KMS-11 (cell line): Measurements from ENCODE around the gene MPP4.

ENCODE experiments used
- H2AFZ ChIP-seq: fragments of 200-600 bp; sonication (generic); 2 replicates; pipeline ENCODE4 v1.6.1; 2016; ENCODE audit warnings: antibody characterized with exemption, mixed run types, low read depth
- H3K27ac ChIP-seq: fragments of 200-600 bp; sonication (generic); 2 replicates; pipeline ENCODE4 v1.6.1; 2016; ENCODE audit warnings: mild to moderate bottlenecking, mixed run types
- H3K27me3 ChIP-seq: fragments of 200-600 bp; sonication (generic); 2 replicates; pipeline ENCODE4 v1.6.1; 2017; ENCODE audit warnings: mild to moderate bottlenecking, low read depth, mixed run types, moderate library complexity; ENCODE audit not compliant: insufficient read depth
- H3K36me3 ChIP-seq: fragments of 200-600 bp; sonication (generic); 2 replicates; pipeline ENCODE4 v1.6.1; 2017; ENCODE audit warnings: mild to moderate bottlenecking, mixed run types; ENCODE audit not compliant: insufficient read depth
- H3K4me1 ChIP-seq: fragments of 200-600 bp; sonication (generic); 2 replicates; pipeline ENCODE4 v1.6.1; 2016; ENCODE audit warnings: mild to moderate bottlenecking, low read depth, mixed run types; ENCODE audit not compliant: poor library complexity, severe bottlenecking
- H3K4me2 ChIP-seq: fragments of 200-600 bp; sonication (generic); 2 replicates; pipeline ENCODE4 v1.7.0; 2016; ENCODE audit warnings: mild to moderate bottlenecking, mixed run types
- H3K4me3 ChIP-seq: fragments of 200-600 bp; sonication (generic); IDR thresholded peaks from 2 replicates; pipeline ENCODE4 v1.6.1; 2017; ENCODE audit warnings: low read depth, low read length, mixed read lengths; ENCODE audit not compliant: insufficient read depth
- H3K79me2 ChIP-seq: fragments of 200-600 bp; sonication (generic); 2 replicates; pipeline ENCODE4 v1.6.1; 2016; ENCODE audit warnings: low read depth, mixed run types; ENCODE audit not compliant: insufficient read depth
- H3K9ac ChIP-seq: fragments of 200-600 bp; sonication (generic); 2 replicates; pipeline ENCODE4 v1.6.1; 2016; ENCODE audit warnings: mild to moderate bottlenecking, mixed run types
- H4K20me1 ChIP-seq: fragments of 200-600 bp; sonication (generic); 2 replicates; pipeline ENCODE4 v1.6.1; 2016; ENCODE audit warnings: mild to moderate bottlenecking, mixed run types; ENCODE audit not compliant: insufficient read depth
- CTCF ChIP-seq: fragments of 200-600 bp; sonication (generic); conservative IDR thresholded peaks from 2 replicates; pipeline ENCODE4 v1.6.1; 2017; ENCODE audit warnings: low read depth, mild to moderate bottlenecking, antibody characterized with exemption, low read length, moderate library complexity, mixed read lengths

Gene MPP4

GRCh38 chr2:201608021-201608420, 90.4 kb downstream of the MPP4 start:
- no peaks in the 10 kb centered on the region for H4K20me1 ChIP-seq
- H3K79me2 ChIP-seq = no peaks in the 10 kb centered on the region
- H3K4me1 ChIP-seq = no peaks in the 10 kb centered on the region
- H3K27me3 ChIP-seq = no peaks in the 10 kb centered on the region
- H3K36me3 ChIP-seq = no peaks in the 10 kb centered on the region
- no peak overlapping the region for H3K9ac ChIP-seq
- no peak overlapping the region for H2AFZ ChIP-seq
- no peak overlapping the region for H3K4me2 ChIP-seq
- H3K27ac ChIP-seq = no peak overlapping the region
- no peak for TF ChIP-seq CTCF
- H3K4me3 ChIP-seq = no peak overlapping the region

DNA sequence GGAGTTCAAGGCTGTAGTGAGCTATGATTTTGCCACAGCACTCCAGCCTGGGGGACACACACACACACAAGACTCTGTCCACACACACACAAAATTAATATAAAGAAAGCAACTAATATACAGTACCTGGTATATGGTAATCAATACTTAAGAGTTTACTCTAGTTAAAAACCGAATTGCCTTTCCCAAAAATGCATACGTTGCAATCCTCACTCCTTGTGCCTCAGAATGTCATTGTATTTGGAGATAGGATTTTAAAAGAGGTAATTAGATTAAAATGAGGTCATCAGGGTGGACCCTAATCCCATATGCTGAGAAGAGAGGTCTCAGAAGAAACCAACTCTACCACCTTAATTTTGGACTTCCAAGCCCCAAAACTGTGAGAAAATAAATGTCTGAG, 90.9 kb downstream of the MPP4 start:
- no peak overlapping the region for H3K27ac ChIP-seq
- no peak overlapping the region for H3K9ac ChIP-seq
- no peak overlapping the region for H3K4me3 ChIP-seq
- TF ChIP-seq CTCF = no peak
- H3K4me2 ChIP-seq = no peak overlapping the region
- no peaks in the 10 kb centered on the region for H3K4me1 ChIP-seq
- H3K27me3 ChIP-seq = no peaks in the 10 kb centered on the region
- no peaks in the 10 kb centered on the region for H3K79me2 ChIP-seq
- no peaks in the 10 kb centered on the region for H4K20me1 ChIP-seq
- no peaks in the 10 kb centered on the region for H3K36me3 ChIP-seq
- H2AFZ ChIP-seq = no peak overlapping the region

DNA sequence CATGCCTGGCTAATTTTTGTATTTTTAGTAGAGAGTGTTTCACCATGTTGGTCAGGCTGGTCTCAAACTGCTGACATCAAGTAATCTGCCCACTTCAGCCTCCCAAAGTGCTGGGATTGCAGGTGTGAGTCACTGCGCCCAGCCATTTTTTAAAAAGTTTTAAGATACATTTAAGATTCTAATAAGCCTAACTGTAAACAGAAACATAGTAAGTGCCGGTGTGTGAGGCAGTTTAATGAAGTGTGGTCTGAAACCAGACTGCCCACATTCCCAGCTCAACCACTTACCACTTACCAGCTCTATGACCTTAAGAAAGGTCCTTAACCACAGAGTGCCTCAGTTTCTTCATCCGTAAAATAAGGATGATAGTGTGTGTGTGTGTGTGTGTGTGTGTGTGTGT, 97.5 kb downstream of the MPP4 start:
- Histone ChIP-seq H3K4me1 (peaks cover 13% of the 10 kb centered on the region), H2AFZ (0 out of 2 replicates have a peak overlapping the region, but pooled peaks have one; percentile 16), H3K4me3 (no peak overlapping the region), H3K36me3 (no peaks in the 10 kb centered on the region), H4K20me1 (no peaks in the 10 kb centered on the region), H3K79me2 (no peaks in the 10 kb centered on the region), H3K27me3 (no peaks in the 10 kb centered on the region), H3K9ac (no peak overlapping the region), H3K4me2 (no peak overlapping the region), H3K27ac (no peak overlapping the region)
- TF ChIP-seq CTCF = no peak

- no peak overlapping the region for H2AFZ ChIP-seq
- H3K4me3 ChIP-seq = no peak overlapping the region
- H3K4me1 ChIP-seq = peaks cover 13% of the 10 kb centered on the region
- H3K27ac ChIP-seq = no peak overlapping the region
- H3K4me2 ChIP-seq = no peak overlapping the region
- H3K79me2 ChIP-seq = no peaks in the 10 kb centered on the region
- H4K20me1 ChIP-seq = no peaks in the 10 kb centered on the region
- TF ChIP-seq CTCF = no peak
- no peaks in the 10 kb centered on the region for H3K27me3 ChIP-seq
- H3K9ac ChIP-seq = no peak overlapping the region
- no peaks in the 10 kb centered on the region for H3K36me3 ChIP-seq
Observed at GRCh38 chr2:201597397-201597796, 101.0 kb downstream of the MPP4 start.
